Measurements from ENCODE around the gene UQCC2.

Gene UQCC2

GRCh38 chr6:33744001-33744848 is 32.7 kb upstream of the UQCC2 start:
- DNase-seq: peak; percentile 60 to 63

- DNase-seq: no peak
Observed at GRCh38 chr6:33742837-33743236, 31.3 kb upstream of the UQCC2 start.

- no peak for DNase-seq
Observed at GRCh38 chr6:33742092-33742491, 30.6 kb upstream of the UQCC2 start.

- no peak for DNase-seq
Observed at GRCh38 chr6:33740794-33741193, 29.3 kb upstream of the UQCC2 start.

- no peak for DNase-seq
Observed at GRCh38 chr6:33740204-33740608, 28.7 kb upstream of the UQCC2 start.

- no peak for DNase-seq
Observed at GRCh38 chr6:33739571-33739970, 28.1 kb upstream of the UQCC2 start.

GRCh38 chr6:33738879-33739278 is 27.4 kb upstream of the UQCC2 start:
- no peak for DNase-seq

- no peak for DNase-seq
Observed at GRCh38 chr6:33738153-33738552, 26.7 kb upstream of the UQCC2 start.

GRCh38 chr6:33737267-33738026 is 25.9 kb upstream of the UQCC2 start:
- no peak for DNase-seq

- DNase-seq: no peak
Observed at GRCh38 chr6:33735216-33735615, 23.7 kb upstream of the UQCC2 start.

GRCh38 chr6:33733709-33734007 is 22.2 kb upstream of the UQCC2 start:
- DNase-seq: no peak

GRCh38 chr6:33732817-33733708 is 21.6 kb upstream of the UQCC2 start:
- DNase-seq: no peak

GRCh38 chr6:33732385-33732784 is 20.9 kb upstream of the UQCC2 start:
- no peak for DNase-seq

GRCh38 chr6:33731751-33732282 is 20.3 kb upstream of the UQCC2 start:
- DNase-seq: no peak

GRCh38 chr6:33731035-33731434 is 19.5 kb upstream of the UQCC2 start:
- DNase-seq: no peak

GRCh38 chr6:33730611-33731010 is 19.1 kb upstream of the UQCC2 start:
- DNase-seq: no peak

- DNase-seq: no peak
Observed at GRCh38 chr6:33729059-33729458, 17.6 kb upstream of the UQCC2 start.

- DNase-seq: no peak
Observed at GRCh38 chr6:33728438-33728837, 16.9 kb upstream of the UQCC2 start.

- no peak for DNase-seq
Observed at GRCh38 chr6:33727932-33728331, 16.4 kb upstream of the UQCC2 start.

GRCh38 chr6:33727126-33727525 is 15.6 kb upstream of the UQCC2 start:
- DNase-seq: no peak

GRCh38 chr6:33726696-33727095 is 15.2 kb upstream of the UQCC2 start:
- no peak for DNase-seq

- no peak for DNase-seq
Observed at GRCh38 chr6:33725891-33726673, 14.6 kb upstream of the UQCC2 start.

Data from hippocampal formation (tissue), 2 donors.